SU-DHL-6 (cell line): ENCODE results near the gene EEF1AKMT4.

ENCODE experiments used
- H2AFZ ChIP-seq: fragments of 200-600 bp; sonication (generic); 2 replicates; pipeline ENCODE4 v1.6.1; 2014; ENCODE audit warnings: low read depth, mild to moderate bottlenecking, moderate library complexity, mixed read lengths, antibody characterized with exemption, low read length; ENCODE audit not compliant: severe bottlenecking
- H3F3A ChIP-seq: fragments of 200-600 bp; shearing (Covaris generic); 2 replicates; pipeline ENCODE4 v1.6.0; 2016; ENCODE audit warnings: antibody characterized with exemption, mild to moderate bottlenecking; ENCODE audit not compliant: insufficient read depth
- H3K27ac ChIP-seq: fragments of 200-600 bp; sonication (generic); 2 replicates; pipeline ENCODE4 v1.5.1; 2016; ENCODE audit warnings: low read depth, mild to moderate bottlenecking, low read length, moderate library complexity, mixed read lengths
- H3K27me3 ChIP-seq: fragments of 200-600 bp; sonication (generic), shearing (Covaris generic); 2 replicates; pipeline ENCODE4 v1.6.0; 2014; ENCODE audit warnings: mild to moderate bottlenecking, low read length
- H3K36me3 ChIP-seq: fragments of 200-600 bp; sonication (generic); 2 replicates; pipeline ENCODE4 v1.6.1; 2014; ENCODE audit warnings: mild to moderate bottlenecking, low read length, mixed read lengths
- H3K4me2 ChIP-seq: fragments of 300-600, 200-600 bp; shearing (Covaris generic), sonication (generic); 2 replicates; pipeline ENCODE4 v1.6.0; 2014; ENCODE audit warnings: low read length, low read depth, mild to moderate bottlenecking; ENCODE audit not compliant: poor library complexity, severe bottlenecking
- H3K4me3 ChIP-seq: fragments of 200-600 bp; sonication (generic); 2 replicates; pipeline ENCODE4 v1.5.1; 2014; ENCODE audit warnings: antibody characterized with exemption, low read length, mild to moderate bottlenecking, mixed read lengths; ENCODE audit not compliant: insufficient read depth, poor library complexity, severe bottlenecking
- H3K79me2 ChIP-seq: fragments of 200-600 bp; sonication (generic); 2 replicates; pipeline ENCODE4 v1.6.1; 2014; ENCODE audit warnings: mild to moderate bottlenecking, low read length, moderate library complexity; ENCODE audit not compliant: insufficient read depth
- H3K9ac ChIP-seq: fragments of 200-600 bp; sonication (generic); 2 replicates; pipeline ENCODE4 v1.7.0; 2014; ENCODE audit warnings: mild to moderate bottlenecking, low read length
- H3K9me2 ChIP-seq: fragments of 200-600 bp; sonication (generic); replicated peaks from 2 replicates; pipeline ENCODE4 v1.6.1; 2014; ENCODE audit warnings: low read length; ENCODE audit not compliant: insufficient read depth
- H3K9me3 ChIP-seq: fragments of 200-600 bp; sonication (generic); 2 replicates; pipeline ENCODE4 v1.6.1; 2014; ENCODE audit warnings: low read length, mixed read lengths; ENCODE audit not compliant: insufficient read depth
- H4K20me1 ChIP-seq: fragments of 200-600 bp; sonication (generic); 2 replicates; pipeline ENCODE4 v1.6.1; 2014; ENCODE audit warnings: low read depth, mild to moderate bottlenecking, antibody characterized with exemption, low read length, moderate library complexity, mixed read lengths
- EZH2phosphoT487 ChIP-seq: fragments of 200-600 bp; sonication (generic), shearing (Covaris generic); conservative IDR thresholded peaks from 2 replicates; pipeline ENCODE4 v1.6.1; 2018; ENCODE audit warnings: mild to moderate bottlenecking, antibody characterized with exemption, low read length, moderate library complexity, mixed read lengths
- TF ChIP-seq, protein P1 (sequence below): fragments of 200-600 bp; sonication (generic); IDR thresholded peaks from one replicate; pipeline ENCODE4 v1.5.1; 2017; ENCODE audit warnings: antibody characterized with exemption, mild to moderate bottlenecking, low read length, moderate library complexity; ENCODE audit not compliant: insufficient read depth, poor library complexity, severe bottlenecking

EEF1AKMT4 gene

DNA sequence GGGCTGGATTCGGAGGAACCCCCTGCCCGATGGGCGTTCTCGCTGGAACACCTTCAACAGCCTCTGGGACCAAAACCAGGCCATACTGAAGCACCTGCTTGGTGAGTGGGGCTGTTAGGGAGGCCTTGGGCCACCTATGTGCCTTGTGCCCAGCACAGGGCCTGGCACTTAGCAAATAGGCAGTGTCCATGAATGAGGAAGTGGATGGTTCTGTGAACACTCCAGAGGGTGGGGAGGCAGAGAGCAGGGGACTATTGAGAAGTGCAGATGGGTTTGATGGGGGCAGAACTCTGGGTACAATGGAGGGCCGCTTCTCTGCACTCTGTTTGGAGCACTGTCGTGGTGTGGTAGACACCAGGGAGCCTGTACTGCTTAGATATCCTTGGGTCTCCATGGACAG is 27.9 kb downstream of the EEF1AKMT4 start:
- no peaks in the 10 kb centered on the region for H3K9me2 ChIP-seq
- H2AFZ ChIP-seq, result no peak overlapping the region
- no peaks in the 10 kb centered on the region for H4K20me1 ChIP-seq
- H3K27me3 ChIP-seq, result no peaks in the 10 kb centered on the region
- no peak overlapping the region for H3K4me3 ChIP-seq
- no peaks in the 10 kb centered on the region for H3K79me2 ChIP-seq
- no peaks in the 10 kb centered on the region for H3K9me3 ChIP-seq
- H3K36me3 ChIP-seq, result no peaks in the 10 kb centered on the region
- no peak overlapping the region for H3K4me2 ChIP-seq
- no peak overlapping the region for H3K9ac ChIP-seq
- H3F3A ChIP-seq, result no peaks in the 10 kb centered on the region
- no peak for TF ChIP-seq EZH2phosphoT487
- TF ChIP-seq, protein P1, sequence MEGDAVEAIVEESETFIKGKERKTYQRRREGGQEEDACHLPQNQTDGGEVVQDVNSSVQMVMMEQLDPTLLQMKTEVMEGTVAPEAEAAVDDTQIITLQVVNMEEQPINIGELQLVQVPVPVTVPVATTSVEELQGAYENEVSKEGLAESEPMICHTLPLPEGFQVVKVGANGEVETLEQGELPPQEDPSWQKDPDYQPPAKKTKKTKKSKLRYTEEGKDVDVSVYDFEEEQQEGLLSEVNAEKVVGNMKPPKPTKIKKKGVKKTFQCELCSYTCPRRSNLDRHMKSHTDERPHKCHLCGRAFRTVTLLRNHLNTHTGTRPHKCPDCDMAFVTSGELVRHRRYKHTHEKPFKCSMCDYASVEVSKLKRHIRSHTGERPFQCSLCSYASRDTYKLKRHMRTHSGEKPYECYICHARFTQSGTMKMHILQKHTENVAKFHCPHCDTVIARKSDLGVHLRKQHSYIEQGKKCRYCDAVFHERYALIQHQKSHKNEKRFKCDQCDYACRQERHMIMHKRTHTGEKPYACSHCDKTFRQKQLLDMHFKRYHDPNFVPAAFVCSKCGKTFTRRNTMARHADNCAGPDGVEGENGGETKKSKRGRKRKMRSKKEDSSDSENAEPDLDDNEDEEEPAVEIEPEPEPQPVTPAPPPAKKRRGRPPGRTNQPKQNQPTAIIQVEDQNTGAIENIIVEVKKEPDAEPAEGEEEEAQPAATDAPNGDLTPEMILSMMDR, result no peak
- H3K27ac ChIP-seq, result no peak overlapping the region

DNA sequence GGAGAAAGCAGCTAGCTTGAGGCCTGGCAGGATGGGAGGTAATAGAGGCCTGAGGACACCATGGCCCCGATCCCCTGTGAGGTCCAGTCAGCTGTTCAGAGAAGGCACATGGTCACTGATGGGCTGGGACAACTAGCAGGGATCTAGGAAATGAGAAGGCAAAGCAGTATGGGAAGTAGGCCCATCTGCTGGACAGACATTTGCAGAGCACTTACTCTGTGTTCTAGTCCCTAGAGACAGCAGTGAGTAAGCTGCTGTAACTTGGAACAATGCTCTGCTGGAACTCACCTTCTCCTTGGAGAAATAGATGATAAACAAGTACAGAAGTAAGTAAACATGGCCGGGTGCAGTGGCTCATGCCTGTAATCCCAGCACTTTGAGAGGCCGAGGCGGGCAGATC is 33.5 kb downstream of the EEF1AKMT4 start:
- Histone ChIP-seq H3K27me3 (no peaks in the 10 kb centered on the region), H2AFZ (no peak overlapping the region), H3K36me3 (no peaks in the 10 kb centered on the region), H3K79me2 (no peaks in the 10 kb centered on the region), H4K20me1 (no peaks in the 10 kb centered on the region), H3K9me2 (no peaks in the 10 kb centered on the region), H3K27ac (no peak overlapping the region), H3F3A (no peaks in the 10 kb centered on the region), H3K9ac (no peak overlapping the region), H3K9me3 (no peaks in the 10 kb centered on the region), H3K4me3 (no peak overlapping the region), H3K4me2 (no peak overlapping the region)
- TF ChIP-seq, protein P1, result no peak
- no peak for TF ChIP-seq EZH2phosphoT487

DNA sequence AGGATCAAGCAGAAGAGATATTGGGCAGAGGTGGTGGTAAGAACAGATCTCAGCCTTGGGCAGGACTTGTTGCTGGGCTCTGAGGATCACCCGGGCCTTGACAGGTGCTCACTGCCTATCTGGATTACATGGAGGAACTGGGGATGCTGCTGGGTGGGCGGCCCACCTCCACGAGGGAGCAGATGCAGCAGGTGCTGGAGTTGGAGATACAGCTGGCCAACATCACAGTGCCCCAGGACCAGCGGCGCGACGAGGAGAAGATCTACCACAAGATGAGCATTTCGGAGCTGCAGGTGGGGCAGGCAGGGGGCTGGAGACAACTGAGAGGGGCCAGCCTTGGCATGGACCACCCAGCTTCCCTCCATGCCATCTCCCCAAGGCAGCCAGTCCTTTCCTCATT is 34.2 kb downstream of the EEF1AKMT4 start:
- H3F3A ChIP-seq, result no peaks in the 10 kb centered on the region
- no peaks in the 10 kb centered on the region for H4K20me1 ChIP-seq
- no peak overlapping the region for H2AFZ ChIP-seq
- H3K9me3 ChIP-seq, result no peaks in the 10 kb centered on the region
- no peaks in the 10 kb centered on the region for H3K36me3 ChIP-seq
- no peaks in the 10 kb centered on the region for H3K27me3 ChIP-seq
- H3K79me2 ChIP-seq, result no peaks in the 10 kb centered on the region
- no peak overlapping the region for H3K4me3 ChIP-seq
- TF ChIP-seq EZH2phosphoT487, result no peak
- TF ChIP-seq, protein P1, result no peak
- H3K4me2 ChIP-seq, result no peak overlapping the region
- H3K27ac ChIP-seq, result no peak overlapping the region
- H3K9me2 ChIP-seq, result no peaks in the 10 kb centered on the region
- H3K9ac ChIP-seq, result no peak overlapping the region
